OCI-LY1 (cell line): ENCODE measurements around the gene ABHD17A.

Experiments used
- H2AFZ ChIP-seq: fragments of 200-600 bp; sonication (generic), shearing (Covaris generic); 2 replicates; pipeline ENCODE4 v1.6.0; 2014; ENCODE audit warnings: antibody characterized with exemption, mild to moderate bottlenecking, low read length
- H3F3A ChIP-seq: fragments of 200-600 bp; sonication (generic), shearing (Covaris generic); 2 replicates; pipeline ENCODE4 v1.6.0; 2014; ENCODE audit warnings: mild to moderate bottlenecking, antibody characterized with exemption, low read length, moderate library complexity; ENCODE audit not compliant: insufficient read depth
- H3K27ac ChIP-seq: fragments of 200-600 bp; sonication (generic); 2 replicates; pipeline ENCODE4 v1.5.1; 2014; ENCODE audit warnings: low read length, mixed run types, mild to moderate bottlenecking, low read depth; ENCODE audit not compliant: poor library complexity, severe bottlenecking
- H3K27me3 ChIP-seq: fragments of 200-600 bp; sonication (generic); 2 replicates; pipeline ENCODE4 v1.6.0; 2014; ENCODE audit warnings: antibody characterized with exemption, mild to moderate bottlenecking, low read length, moderate library complexity; ENCODE audit not compliant: insufficient read depth
- H3K36me3 ChIP-seq: fragments of 200-600 bp; sonication (generic); 2 replicates; pipeline ENCODE4 v1.6.1; 2014; ENCODE audit warnings: mild to moderate bottlenecking, antibody characterized with exemption, low read length, moderate library complexity, mixed read lengths; ENCODE audit not compliant: insufficient read depth
- H3K4me1 ChIP-seq: fragments of 200-600 bp; sonication (generic); 2 replicates; pipeline ENCODE4 v1.5.1; 2014; ENCODE audit warnings: mild to moderate bottlenecking, low read length, moderate library complexity; ENCODE audit not compliant: insufficient read depth, severe bottlenecking
- H3K4me2 ChIP-seq: fragments of 200-600 bp; sonication (generic), shearing (Covaris generic); 2 replicates; pipeline ENCODE4 v1.6.1; 2014; ENCODE audit warnings: low read length
- H3K4me3 ChIP-seq: fragments of 200-600 bp; sonication (generic); 2 replicates; pipeline ENCODE4 v1.5.1; 2014; ENCODE audit warnings: low read length, low read depth, mild to moderate bottlenecking, mixed read lengths; ENCODE audit not compliant: poor library complexity, severe bottlenecking
- H3K79me2 ChIP-seq: fragments of 200-600 bp; shearing (Covaris generic); 2 replicates; pipeline ENCODE4 v1.6.1; 2016; ENCODE audit warnings: mixed run types, low read length, mixed read lengths; ENCODE audit not compliant: insufficient read depth
- H3K9ac ChIP-seq: fragments of 200-600 bp; sonication (generic), shearing (Covaris generic); 2 replicates; pipeline ENCODE4 v1.6.1; 2014; ENCODE audit warnings: mild to moderate bottlenecking, low read length, mixed read lengths
- H3K9me2 ChIP-seq: fragments of 200-600 bp; sonication (generic), shearing (Covaris generic); 2 replicates; pipeline ENCODE4 v1.6.1; 2014; ENCODE audit warnings: low read depth, mild to moderate bottlenecking, low read length, mixed read lengths
- H3K9me3 ChIP-seq: fragments of 200-600 bp; shearing (Covaris generic); 2 replicates; pipeline ENCODE4 v1.6.1; 2014; ENCODE audit warnings: low read length, mixed read lengths
- H4K20me1 ChIP-seq: fragments of 200-600 bp; sonication (generic), shearing (Covaris generic); 2 replicates; pipeline ENCODE4 v1.6.0; 2016; ENCODE audit warnings: mild to moderate bottlenecking, low read length; ENCODE audit not compliant: insufficient read depth
- EZH2 ChIP-seq: fragments of 200-600 bp; sonication (generic), shearing (Covaris generic); IDR thresholded peaks from 2 replicates; pipeline ENCODE4 v1.8.0; 2017; ENCODE audit warnings: borderline replicate concordance, mixed run types, mild to moderate bottlenecking, antibody characterized with exemption, low read length, moderate library complexity, mixed read lengths
- TF ChIP-seq, protein P1 (sequence below): fragments of 200-600 bp; sonication (generic), shearing (Covaris generic); IDR thresholded peaks from 2 replicates; pipeline ENCODE4 v1.5.1; 2017; ENCODE audit warnings: mild to moderate bottlenecking, antibody characterized with exemption, low read length, moderate library complexity, mixed read lengths

Gene ABHD17A

DNA sequence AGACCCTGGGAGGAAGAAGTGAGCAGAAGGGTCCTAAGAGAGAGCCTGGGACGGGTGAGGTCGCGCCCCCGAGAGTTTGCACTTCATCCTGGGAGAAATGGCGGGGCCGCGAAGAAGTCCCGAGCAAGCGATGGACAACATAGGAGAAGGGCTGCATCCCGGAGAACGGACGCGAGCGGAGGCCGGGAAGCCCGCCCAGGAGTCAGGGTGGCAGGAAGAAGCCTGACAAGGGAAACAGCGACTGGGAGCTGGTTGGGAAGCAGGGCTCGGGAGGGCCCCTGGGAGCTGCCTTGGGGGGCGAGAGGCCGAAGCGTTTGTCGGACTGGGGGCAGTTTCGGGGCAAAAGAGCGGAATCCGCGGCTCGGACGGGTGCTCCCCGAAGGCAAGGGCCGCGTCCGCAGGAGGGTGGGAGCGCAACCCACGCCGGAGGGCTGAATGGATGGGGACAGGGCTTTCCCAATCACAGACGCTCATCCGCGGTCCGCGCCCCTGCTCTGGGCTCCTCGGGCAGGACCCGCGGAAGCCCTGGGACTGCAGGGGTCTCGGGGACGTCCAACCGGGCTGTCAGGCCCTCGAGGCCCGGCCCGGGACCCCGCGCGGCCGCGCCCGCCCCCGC is 469 bp downstream of the ABHD17A start:
- Histone ChIP-seq H3K4me1 (peaks cover 38% of the 10 kb centered on the region), H3K4me3 (peak overlapping the region; percentile 81), H3K27me3 (no peaks in the 10 kb centered on the region), H3K9ac (peak overlapping the region; percentile 84), H3K27ac (peak overlapping the region; percentile 79), H2AFZ (no peak overlapping the region), H3K79me2 (peaks cover 27% of the 10 kb centered on the region), H3K9me2 (no peaks in the 10 kb centered on the region), H3F3A (no peaks in the 10 kb centered on the region), H4K20me1 (no peaks in the 10 kb centered on the region), H3K4me2 (peak overlapping the region; percentile 93), H3K36me3 (peaks cover 6% of the 10 kb centered on the region; the same call in 1 of the 2 replicates), H3K9me3 (no peaks in the 10 kb centered on the region)
- TF ChIP-seq, protein P1, sequence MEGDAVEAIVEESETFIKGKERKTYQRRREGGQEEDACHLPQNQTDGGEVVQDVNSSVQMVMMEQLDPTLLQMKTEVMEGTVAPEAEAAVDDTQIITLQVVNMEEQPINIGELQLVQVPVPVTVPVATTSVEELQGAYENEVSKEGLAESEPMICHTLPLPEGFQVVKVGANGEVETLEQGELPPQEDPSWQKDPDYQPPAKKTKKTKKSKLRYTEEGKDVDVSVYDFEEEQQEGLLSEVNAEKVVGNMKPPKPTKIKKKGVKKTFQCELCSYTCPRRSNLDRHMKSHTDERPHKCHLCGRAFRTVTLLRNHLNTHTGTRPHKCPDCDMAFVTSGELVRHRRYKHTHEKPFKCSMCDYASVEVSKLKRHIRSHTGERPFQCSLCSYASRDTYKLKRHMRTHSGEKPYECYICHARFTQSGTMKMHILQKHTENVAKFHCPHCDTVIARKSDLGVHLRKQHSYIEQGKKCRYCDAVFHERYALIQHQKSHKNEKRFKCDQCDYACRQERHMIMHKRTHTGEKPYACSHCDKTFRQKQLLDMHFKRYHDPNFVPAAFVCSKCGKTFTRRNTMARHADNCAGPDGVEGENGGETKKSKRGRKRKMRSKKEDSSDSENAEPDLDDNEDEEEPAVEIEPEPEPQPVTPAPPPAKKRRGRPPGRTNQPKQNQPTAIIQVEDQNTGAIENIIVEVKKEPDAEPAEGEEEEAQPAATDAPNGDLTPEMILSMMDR: no peak
- no peak for TF ChIP-seq EZH2

DNA sequence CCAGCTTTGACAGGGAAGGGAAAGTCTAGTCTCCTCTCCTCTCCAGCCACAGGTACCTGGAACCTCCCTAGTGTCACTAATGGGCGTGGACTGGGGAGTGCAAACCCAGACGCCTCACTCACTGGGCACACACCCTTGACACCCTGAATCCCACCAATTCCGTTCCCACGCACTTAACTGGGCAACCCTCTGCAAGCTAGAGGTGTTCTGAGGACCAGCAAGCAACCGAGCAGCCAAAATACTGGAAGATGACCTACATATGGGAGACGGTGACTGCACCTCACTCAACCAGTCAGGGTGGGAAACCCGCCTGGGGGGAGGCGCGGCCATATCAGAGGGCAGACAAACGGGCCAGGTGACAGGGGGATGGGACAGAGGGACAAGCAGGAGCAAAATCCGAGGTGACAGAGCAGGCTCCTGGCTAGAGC is 991 bp downstream of the ABHD17A start:
- H3K9me3 ChIP-seq: no peaks in the 10 kb centered on the region
- H3K79me2 ChIP-seq: peaks cover 27% of the 10 kb centered on the region
- peak overlapping the region; percentile 84 for H3K9ac ChIP-seq
- peak overlapping the region; percentile 81 for H3K4me3 ChIP-seq
- no peak overlapping the region for H2AFZ ChIP-seq
- H3K27me3 ChIP-seq: no peaks in the 10 kb centered on the region
- H3K27ac ChIP-seq: peak overlapping the region; percentile 79
- H3K4me1 ChIP-seq: peaks cover 38% of the 10 kb centered on the region
- peak overlapping the region; percentile 93 for H3K4me2 ChIP-seq
- H3F3A ChIP-seq: no peaks in the 10 kb centered on the region
- H3K36me3 ChIP-seq: peaks cover 6% of the 10 kb centered on the region; the same call in 1 of the 2 replicates
- no peaks in the 10 kb centered on the region for H3K9me2 ChIP-seq
- H4K20me1 ChIP-seq: no peaks in the 10 kb centered on the region
- TF ChIP-seq, protein P1: no peak
- no peak for TF ChIP-seq EZH2

DNA sequence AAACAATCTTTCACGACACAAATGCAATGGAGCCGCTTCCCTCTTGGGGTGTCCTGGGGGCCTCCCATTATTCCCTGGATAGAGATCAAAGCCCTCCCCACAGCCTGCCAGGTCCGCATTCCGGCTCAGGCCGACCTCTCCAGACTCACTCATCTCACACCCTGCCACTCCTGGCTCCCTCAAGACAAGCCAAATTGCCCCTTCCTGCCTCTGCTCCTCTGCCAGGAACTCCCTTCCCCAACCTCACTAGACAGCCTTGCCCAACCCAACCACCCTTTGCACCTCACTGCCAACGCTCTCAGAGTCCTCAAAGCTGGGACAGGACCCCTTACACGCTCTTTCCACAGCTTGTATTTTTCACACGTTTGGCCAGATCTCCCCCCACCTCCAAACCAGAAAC is 1.5 kb downstream of the ABHD17A start:
- Histone ChIP-seq H3K4me2 (peak overlapping the region; percentile 93), H3K9ac (peak overlapping the region; percentile 84)

More for the DNA sequence above, 1.5 kb downstream of the ABHD17A start:
- Histone ChIP-seq H3K27ac (peak overlapping the region; percentile 79), H3F3A (no peaks in the 10 kb centered on the region), H3K79me2 (peaks cover 27% of the 10 kb centered on the region), H3K9me3 (no peaks in the 10 kb centered on the region), H2AFZ (no peak overlapping the region), H4K20me1 (no peaks in the 10 kb centered on the region), H3K27me3 (no peaks in the 10 kb centered on the region), H3K36me3 (peaks cover 6% of the 10 kb centered on the region; the same call in 1 of the 2 replicates), H3K4me1 (peaks cover 38% of the 10 kb centered on the region), H3K4me3 (peak overlapping the region; percentile 81), H3K9me2 (no peaks in the 10 kb centered on the region)
- TF ChIP-seq, protein P1: no peak
- TF ChIP-seq EZH2: no peak
